Body of pancreas (tissue), 4 donors: ENCODE results near the gene CDH20.

Source experiments
- CTCF ChIP-seq, 7 experiments: fragments of 450-650 bp in 4 of 7; fragments of 200-600 bp in 3 of 7; sonication (generic) in 3 of 7; IDR thresholded peaks; one replicate each; pipeline ENCODE4 v1.5.1; 2016 to 2019; ENCODE audit warnings: antibody characterized with exemption in 7 of 7
- POLR2A ChIP-seq, 3 donors: fragments of 450-650 bp; IDR thresholded peaks; one replicate each; pipeline ENCODE4 v1.6.1; 2016; ENCODE audit warnings: antibody characterized with exemption in 3 of 3, mild to moderate bottlenecking in 2 of 3

GRCh38 chr18:61335684-61336555, 2.7 kb downstream of the CDH20 start:
- TF ChIP-seq CTCF (IDR thresholded peaks at IDR 0.05) (no peak), POLR2A (IDR thresholded peaks at IDR 0.05) (no peak)
